Adrenal gland (tissue), 5 donors: ENCODE results near the gene TACR1.

Experiments used
- POLR2A ChIP-seq, 2 donors: fragments of 450-650 bp; IDR thresholded peaks; one replicate each; pipeline ENCODE4 v1.6.1; 2017; ENCODE audit warnings: antibody characterized with exemption in 2 of 2, mild to moderate bottlenecking in 2 of 2, moderate library complexity in 1 of 2
- TF ChIP-seq, protein P1 (sequence below), 6 experiments: fragments of 450-650 bp in 4 of 6; fragments of 200-600 bp in 2 of 6; sonication (generic) in 1 of 6; IDR thresholded peaks; 1 replicate in 5 of 6; 2 replicates in 1 of 6; pipeline versions ENCODE4 v1.5.1 to v1.8.0; 2016 to 2021; ENCODE audit warnings: antibody characterized with exemption in 6 of 6, mild to moderate bottlenecking in 2 of 6, moderate library complexity in 1 of 6
- donor health status: DM: no; HTN: no; CAD: no.

DNA sequence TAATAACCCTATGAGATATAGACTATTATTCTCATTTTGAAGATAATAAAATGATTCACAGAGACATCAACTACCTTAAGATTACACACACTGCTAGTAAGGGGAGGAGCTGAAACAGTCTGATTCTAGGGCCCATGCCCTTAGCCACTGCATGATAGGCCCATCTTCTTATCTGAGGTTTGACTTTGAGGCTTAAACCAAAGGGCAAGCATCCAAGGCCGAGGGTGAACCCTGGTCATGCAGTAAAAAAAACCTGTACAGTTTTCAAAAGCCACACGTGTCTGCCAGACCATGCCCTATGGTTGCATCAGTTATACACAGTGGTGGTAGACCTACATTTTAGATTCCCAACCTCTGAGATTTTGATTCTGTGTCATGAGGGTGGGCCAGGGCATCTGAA, 196.0 kb downstream of the TACR1 start:
- TF ChIP-seq, protein P1, sequence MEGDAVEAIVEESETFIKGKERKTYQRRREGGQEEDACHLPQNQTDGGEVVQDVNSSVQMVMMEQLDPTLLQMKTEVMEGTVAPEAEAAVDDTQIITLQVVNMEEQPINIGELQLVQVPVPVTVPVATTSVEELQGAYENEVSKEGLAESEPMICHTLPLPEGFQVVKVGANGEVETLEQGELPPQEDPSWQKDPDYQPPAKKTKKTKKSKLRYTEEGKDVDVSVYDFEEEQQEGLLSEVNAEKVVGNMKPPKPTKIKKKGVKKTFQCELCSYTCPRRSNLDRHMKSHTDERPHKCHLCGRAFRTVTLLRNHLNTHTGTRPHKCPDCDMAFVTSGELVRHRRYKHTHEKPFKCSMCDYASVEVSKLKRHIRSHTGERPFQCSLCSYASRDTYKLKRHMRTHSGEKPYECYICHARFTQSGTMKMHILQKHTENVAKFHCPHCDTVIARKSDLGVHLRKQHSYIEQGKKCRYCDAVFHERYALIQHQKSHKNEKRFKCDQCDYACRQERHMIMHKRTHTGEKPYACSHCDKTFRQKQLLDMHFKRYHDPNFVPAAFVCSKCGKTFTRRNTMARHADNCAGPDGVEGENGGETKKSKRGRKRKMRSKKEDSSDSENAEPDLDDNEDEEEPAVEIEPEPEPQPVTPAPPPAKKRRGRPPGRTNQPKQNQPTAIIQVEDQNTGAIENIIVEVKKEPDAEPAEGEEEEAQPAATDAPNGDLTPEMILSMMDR (IDR thresholded peaks at IDR 0.05): no peak
- no peak for TF ChIP-seq POLR2A (IDR thresholded peaks at IDR 0.05)
